ENCODE data around the gene CNGA3. TPM values are rescaled to one million over a fixed set of nuclear protein-coding genes. Genes with fewer than 3 reads are reported as not detected.
"Not testable (repeated sequence)": the region's sequence is repeated elsewhere in the genome, so short reads cannot be mapped to it uniquely, and the experiment has no call there.

Gene CNGA3
- total and polyA plus RNA-seq, 2 experiments from 2014 or later, result under 0.01 to 0.30 TPM

DNA sequence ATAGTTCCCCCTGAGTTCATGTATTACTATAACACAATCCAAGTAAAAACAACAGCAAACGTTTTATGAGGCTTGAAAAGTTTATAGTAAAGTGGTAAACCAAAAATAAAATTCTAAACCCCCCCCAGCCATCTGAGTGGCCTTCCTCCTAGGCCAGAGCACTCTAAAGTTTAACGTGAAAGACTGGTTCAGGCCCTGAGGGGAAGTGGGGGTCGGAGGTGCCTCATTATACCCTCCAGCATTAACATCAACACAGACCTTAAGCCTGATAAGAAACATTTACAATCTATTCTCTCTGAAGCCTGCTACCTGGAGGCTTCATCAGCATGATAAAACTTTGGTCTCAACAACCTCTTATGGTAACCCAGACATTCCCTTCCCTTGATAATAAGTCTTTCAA is 29.0 kb upstream of the CNGA3 start:
- TF ChIP-seq EZH2 (IDR thresholded peaks at IDR 0.05; ENCODE audit: insufficient read depth, poor library complexity, severe bottlenecking) (no peak), EZH2phosphoT487 (IDR thresholded peaks at IDR 0.05; ENCODE audit: insufficient read depth, low read depth) (no peak)
- Histone ChIP-seq H3K9me2 (ENCODE audit: insufficient read depth) (no peaks in the 10 kb centered on the region), H3K4me2 (ENCODE audit: unreplicated experiment) (no peak overlapping the region), H3K4me3 (no peak overlapping the region), H3K36me3 (ENCODE audit: low read depth) (no peaks in the 10 kb centered on the region), H3K9ac (no peak overlapping the region), H3K27me3 (replicated peaks; ENCODE audit: insufficient read depth) (no peaks in the 10 kb centered on the region), H3K4me1 (ENCODE audit: insufficient read depth) (no peaks in the 10 kb centered on the region), H3F3A (ENCODE audit: insufficient read depth) (no peaks in the 10 kb centered on the region), H3K27ac (no peak overlapping the region), H4K20me1 (ENCODE audit: insufficient read depth) (no peaks in the 10 kb centered on the region), H2AFZ (no peak overlapping the region), H3K79me2 (ENCODE audit: insufficient read depth) (no peaks in the 10 kb centered on the region), H3K9me3 (ENCODE audit: low read depth) (no peaks in the 10 kb centered on the region)
- 13 to 16% methylated on average over 3 of the region's 3 CpGs for WGBS, 2 experiments (ENCODE audit: low coverage in 1 of 2, low lambda C conversion rate in 2 of 2, missing lambda C conversion rate in 2 of 2)
- in situ Hi-C loops (cut with MboI), result no loop called here
- DNase-seq, result no peak

DNA sequence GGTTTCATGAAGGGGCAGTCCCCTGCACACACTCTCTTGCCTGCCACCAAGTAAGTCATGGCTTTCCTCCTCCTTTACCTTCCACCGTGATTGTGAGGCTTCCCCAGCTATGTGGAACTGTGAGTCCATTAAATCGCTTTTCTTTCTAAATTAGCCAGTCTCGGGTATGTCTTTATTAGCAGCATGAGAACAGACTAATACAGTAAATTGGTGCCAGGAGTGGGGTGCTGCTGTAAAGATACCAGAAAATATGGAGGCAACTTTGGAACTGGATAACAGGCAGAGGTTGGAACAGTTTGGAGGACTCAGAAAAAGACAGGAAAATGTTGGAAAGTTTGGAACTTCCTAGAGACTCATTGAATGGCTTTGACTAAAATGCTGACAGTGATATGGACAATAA is 26.1 kb upstream of the CNGA3 start:
- H3K9ac ChIP-seq; in situ Hi-C loops (cut with MboI): not testable (repeated sequence)
- WGBS, 2 experiments (ENCODE audit: low coverage in 1 of 2, low lambda C conversion rate in 2 of 2, missing lambda C conversion rate in 2 of 2), result 81 to 84% methylated on average over 3 of the region's 3 CpGs

DNA sequence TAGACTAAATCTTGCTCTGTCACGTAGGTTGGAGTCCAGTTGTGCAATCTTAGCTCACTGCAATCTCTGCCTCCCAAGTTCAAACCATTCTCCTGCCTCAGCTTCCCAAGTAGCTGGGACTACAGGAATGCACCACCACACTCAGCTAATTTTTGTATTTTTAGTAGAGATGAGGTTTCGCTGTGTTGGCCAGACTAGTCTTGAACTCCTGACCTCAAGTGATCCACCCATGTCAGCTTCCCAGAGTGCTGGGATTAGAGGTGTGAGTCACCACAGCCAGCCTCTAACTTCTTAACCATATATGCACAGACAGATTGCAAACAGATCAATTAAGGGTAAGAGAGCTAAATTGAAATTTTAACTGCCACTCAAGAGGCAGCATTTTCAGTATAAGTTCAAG is 22.1 kb upstream of the CNGA3 start:
- Histone ChIP-seq H2AFZ (no peak overlapping the region), H3K4me3 (no peak overlapping the region), H3K9ac (no peak overlapping the region), H3F3A (ENCODE audit: insufficient read depth) (no peaks in the 10 kb centered on the region), H3K4me1 (ENCODE audit: insufficient read depth) (no peaks in the 10 kb centered on the region), H4K20me1 (ENCODE audit: insufficient read depth) (no peaks in the 10 kb centered on the region), H3K36me3 (ENCODE audit: low read depth) (no peaks in the 10 kb centered on the region), H3K4me2 (ENCODE audit: unreplicated experiment) (no peak overlapping the region), H3K27me3 (replicated peaks; ENCODE audit: insufficient read depth) (no peaks in the 10 kb centered on the region), H3K27ac (no peak overlapping the region), H3K79me2 (ENCODE audit: insufficient read depth) (no peaks in the 10 kb centered on the region), H3K9me2 (ENCODE audit: insufficient read depth) (no peaks in the 10 kb centered on the region), H3K9me3 (ENCODE audit: low read depth) (no peaks in the 10 kb centered on the region)
- DNase-seq, result peak; percentile 36
- WGBS, 2 experiments (ENCODE audit: low coverage in 1 of 2, low lambda C conversion rate in 2 of 2, missing lambda C conversion rate in 2 of 2), result 11 to 21% methylated on average over 2 of the region's 2 CpGs
- no peak for TF ChIP-seq EZH2phosphoT487 (IDR thresholded peaks at IDR 0.05; ENCODE audit: insufficient read depth, low read depth)
- TF ChIP-seq EZH2 (IDR thresholded peaks at IDR 0.05; ENCODE audit: insufficient read depth, poor library complexity, severe bottlenecking), result no peak
- in situ Hi-C loops (cut with MboI), result no loop called here

More for the DNA sequence above, 26.1 kb upstream of the CNGA3 start:
- not testable (repeated sequence) for H3F3A ChIP-seq (ENCODE audit: insufficient read depth); H3K27ac ChIP-seq; H3K79me2 ChIP-seq (ENCODE audit: insufficient read depth); H3K4me1 ChIP-seq (ENCODE audit: insufficient read depth); H3K27me3 ChIP-seq (replicated peaks; ENCODE audit: insufficient read depth); H2AFZ ChIP-seq; H3K4me3 ChIP-seq; H4K20me1 ChIP-seq (ENCODE audit: insufficient read depth); H3K9me3 ChIP-seq (ENCODE audit: low read depth); H3K4me2 ChIP-seq (ENCODE audit: unreplicated experiment); DNase-seq; H3K9me2 ChIP-seq (ENCODE audit: insufficient read depth); H3K36me3 ChIP-seq (ENCODE audit: low read depth)

DNA sequence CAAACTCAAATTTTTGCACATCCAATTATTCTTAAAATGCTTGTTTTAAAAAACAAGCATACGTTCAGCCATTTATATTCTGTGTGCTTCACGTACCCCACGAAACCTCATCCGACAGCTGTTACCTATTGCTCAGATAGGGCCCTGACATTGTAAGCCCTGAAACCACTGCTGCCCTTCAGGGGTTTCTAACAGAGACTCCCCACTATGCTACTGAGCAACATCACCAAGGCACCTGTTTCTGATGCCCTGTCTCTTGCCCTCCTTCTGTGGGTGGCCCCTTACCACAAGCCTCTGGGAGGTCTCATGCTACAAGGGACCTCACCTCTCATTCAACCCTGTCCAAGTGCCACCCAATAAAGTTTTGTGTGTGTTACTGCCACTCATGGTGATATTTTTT is 18.5 kb upstream of the CNGA3 start:
- Histone ChIP-seq H3K4me3 (no peak overlapping the region), H3K27ac (no peak overlapping the region), H4K20me1 (ENCODE audit: insufficient read depth) (no peaks in the 10 kb centered on the region), H3K27me3 (replicated peaks; ENCODE audit: insufficient read depth) (no peaks in the 10 kb centered on the region), H2AFZ (no peak overlapping the region), H3K9me3 (ENCODE audit: low read depth) (no peaks in the 10 kb centered on the region), H3K4me1 (ENCODE audit: insufficient read depth) (no peaks in the 10 kb centered on the region), H3K4me2 (ENCODE audit: unreplicated experiment) (no peak overlapping the region), H3K36me3 (ENCODE audit: low read depth) (no peaks in the 10 kb centered on the region), H3K79me2 (ENCODE audit: insufficient read depth) (no peaks in the 10 kb centered on the region), H3K9me2 (ENCODE audit: insufficient read depth) (no peaks in the 10 kb centered on the region), H3K9ac (no peak overlapping the region), H3F3A (ENCODE audit: insufficient read depth) (no peaks in the 10 kb centered on the region)
- 84 to 92% methylated on average over 4 of the region's 4 CpGs for WGBS, 2 experiments (ENCODE audit: low coverage in 1 of 2, low lambda C conversion rate in 2 of 2, missing lambda C conversion rate in 2 of 2)
- no peak for TF ChIP-seq EZH2 (IDR thresholded peaks at IDR 0.05; ENCODE audit: insufficient read depth, poor library complexity, severe bottlenecking)
- no peak for TF ChIP-seq EZH2phosphoT487 (IDR thresholded peaks at IDR 0.05; ENCODE audit: insufficient read depth, low read depth)
- in situ Hi-C loops (cut with MboI), result no loop called here
- no peak for DNase-seq

DNA sequence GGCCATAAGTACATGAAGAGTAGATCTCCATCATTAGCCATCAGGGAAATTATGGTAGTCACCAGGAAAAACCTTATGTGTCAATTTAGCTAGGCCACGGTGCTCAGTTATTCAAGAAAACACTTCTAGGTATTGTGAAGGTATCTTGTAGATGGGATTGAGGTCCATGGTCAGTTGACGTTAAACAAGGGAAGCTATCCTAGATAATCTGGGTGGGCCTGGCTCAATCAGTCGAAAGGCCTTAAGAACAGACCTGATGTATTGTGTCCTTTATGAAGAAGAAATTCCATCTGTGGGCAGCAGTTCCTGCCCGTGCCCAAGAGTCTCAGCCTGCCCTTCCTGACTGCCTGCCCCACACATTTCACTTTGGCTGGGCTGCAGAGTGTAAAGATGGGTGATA is 16.7 kb upstream of the CNGA3 start:
- no peaks in the 10 kb centered on the region for H3K27me3 ChIP-seq (replicated peaks; ENCODE audit: insufficient read depth)
- peaks cover 10% of the 10 kb centered on the region for H3K4me1 ChIP-seq (ENCODE audit: insufficient read depth)
- in situ Hi-C loops (cut with MboI), result no loop called here
- no peaks in the 10 kb centered on the region for H3K36me3 ChIP-seq (ENCODE audit: low read depth)
- TF ChIP-seq EZH2phosphoT487 (IDR thresholded peaks at IDR 0.05; ENCODE audit: insufficient read depth, low read depth), result no peak
- H3K27ac ChIP-seq, result no peak overlapping the region
- WGBS, 2 experiments (ENCODE audit: low coverage in 1 of 2, low lambda C conversion rate in 2 of 2, missing lambda C conversion rate in 2 of 2), result 73 to 78% methylated on average over 4 of the region's 4 CpGs
- H3K9me2 ChIP-seq (ENCODE audit: insufficient read depth), result no peaks in the 10 kb centered on the region
- H3K79me2 ChIP-seq (ENCODE audit: insufficient read depth), result no peaks in the 10 kb centered on the region
- no peaks in the 10 kb centered on the region for H4K20me1 ChIP-seq (ENCODE audit: insufficient read depth)
- H3K4me2 ChIP-seq (ENCODE audit: unreplicated experiment), result no peak overlapping the region
- H2AFZ ChIP-seq, result no peak overlapping the region
- H3K9me3 ChIP-seq (ENCODE audit: low read depth), result no peaks in the 10 kb centered on the region
- H3F3A ChIP-seq (ENCODE audit: insufficient read depth), result peaks cover 8% of the 10 kb centered on the region; the same call in 1 of the 2 replicates
- no peak overlapping the region for H3K9ac ChIP-seq
- no peak overlapping the region for H3K4me3 ChIP-seq
- DNase-seq, result no peak
